GDM1 (cell line): ENCODE results near the gene SLF1.
A peak's percentile ranks its signal among the peaks of the same experiment; 100 is the strongest.

ENCODE experiments used
- DNase-seq: peaks from one replicate; lab custom pipeline; 2025; lab: John Stamatoyannopoulos, UW

SLF1 gene

DNA sequence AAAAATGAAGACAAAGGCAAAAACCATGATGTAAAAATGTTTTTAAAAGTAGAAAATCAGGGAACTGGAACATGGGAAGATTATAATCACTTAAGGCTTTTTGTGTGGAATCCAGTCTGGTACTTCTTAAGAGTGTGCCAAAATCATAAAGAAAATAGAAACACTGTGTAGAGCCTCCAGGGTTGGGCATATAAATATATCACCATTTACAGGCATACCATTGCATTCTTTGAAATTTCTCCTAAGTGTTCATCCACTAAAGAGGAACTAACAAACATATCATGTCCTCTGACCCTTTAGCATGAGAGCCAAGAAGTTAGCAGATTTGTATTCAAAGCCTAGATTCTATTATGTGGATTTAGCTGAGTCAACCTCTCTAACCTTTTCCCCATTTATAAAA lies 93.3 kb downstream of the SLF1 start:
- DNase-seq, result no peak

DNA sequence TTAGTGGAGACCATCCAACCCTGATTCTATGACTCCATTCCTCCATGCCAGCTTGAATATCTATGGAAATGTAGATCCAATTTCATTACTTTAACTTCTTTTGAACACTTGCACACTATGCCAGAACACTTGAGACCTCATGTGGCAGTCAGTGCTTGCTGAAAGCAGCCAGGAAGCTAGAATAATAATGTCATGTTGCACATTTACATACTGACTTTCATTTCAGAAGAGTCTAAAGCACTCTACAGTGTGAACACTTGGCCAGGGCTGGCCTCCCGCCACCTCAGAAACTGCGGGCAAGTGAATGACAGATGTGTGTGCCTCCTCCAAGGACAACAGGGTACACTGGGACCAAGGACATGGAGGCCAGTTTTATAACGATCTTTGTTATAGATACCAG lies 97.3 kb downstream of the SLF1 start:
- no peak for DNase-seq

DNA sequence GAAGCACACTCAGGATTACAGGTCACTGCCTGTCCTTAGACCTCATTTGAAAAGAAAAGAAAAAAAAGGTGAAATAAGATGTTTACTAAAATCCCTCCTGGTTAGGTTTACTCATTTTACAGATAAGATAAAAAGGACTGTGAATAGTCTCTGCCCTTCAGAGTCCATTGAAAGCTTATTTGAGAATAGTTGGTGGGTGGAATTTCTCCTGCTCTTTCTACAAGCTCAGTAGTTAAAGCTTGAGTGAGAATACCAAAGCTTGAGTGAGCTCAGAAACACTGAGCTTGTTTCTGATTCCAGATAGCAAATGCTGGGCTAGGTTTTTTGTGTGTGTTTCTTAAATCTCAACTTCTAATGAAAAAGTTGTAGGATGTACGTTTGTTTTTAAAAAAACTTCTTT lies 106.7 kb downstream of the SLF1 start:
- DNase-seq, result no peak

DNA sequence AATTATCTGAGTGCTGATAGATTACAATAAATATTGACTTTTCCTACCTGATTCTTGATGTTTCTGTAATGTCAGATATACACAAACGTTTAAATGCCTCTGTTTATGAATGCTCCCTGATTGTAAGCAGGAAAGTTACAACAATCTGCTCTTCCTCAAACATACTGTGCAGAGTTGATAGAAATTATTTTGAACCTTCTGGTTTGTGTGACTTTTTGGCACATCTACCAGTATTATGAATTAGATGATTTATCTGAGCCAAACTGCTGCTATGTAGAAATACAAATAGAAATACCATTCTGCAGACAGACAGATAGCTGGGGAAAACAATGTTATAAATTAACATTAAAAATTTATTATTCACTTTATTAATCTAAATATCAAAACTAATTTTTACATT lies 113.0 kb downstream of the SLF1 start:
- no peak for DNase-seq

DNA sequence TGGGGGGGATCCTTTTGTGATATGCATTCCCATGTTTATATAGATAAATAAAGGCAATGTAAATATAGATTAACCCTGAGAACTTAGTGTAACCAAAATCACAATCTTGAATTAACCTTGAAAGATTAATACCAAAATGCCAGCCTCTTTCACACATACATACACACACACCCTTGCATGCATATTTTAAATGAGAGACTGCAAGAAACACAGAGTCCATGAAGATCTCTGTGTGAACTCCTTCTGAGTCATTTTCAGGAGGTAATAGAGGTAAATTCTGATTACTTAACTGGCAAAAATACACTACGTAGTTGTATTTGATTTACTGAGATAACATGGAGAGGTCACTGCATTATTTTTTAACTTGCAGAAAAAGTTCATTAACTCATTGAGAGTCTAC lies 118.0 kb downstream of the SLF1 start:
- no peak for DNase-seq

DNA sequence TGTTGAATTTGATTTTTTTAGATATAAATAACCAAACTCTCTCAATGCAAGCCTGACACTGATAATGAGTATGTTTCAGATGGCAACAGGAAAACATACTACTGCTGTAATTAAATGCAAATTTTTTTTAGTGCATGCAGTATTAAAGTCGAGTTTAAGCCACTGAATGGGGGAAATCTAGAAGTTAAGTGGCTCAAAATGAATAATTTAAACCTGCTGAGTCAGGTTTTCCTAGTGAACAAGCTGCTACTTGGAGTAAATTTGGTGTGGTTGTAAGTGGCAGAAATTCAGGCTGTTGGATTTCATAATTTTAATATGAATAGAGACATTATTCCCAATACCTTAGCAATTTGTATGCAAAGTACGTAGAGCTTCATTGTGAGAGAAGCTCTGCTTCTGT lies 121.8 kb downstream of the SLF1 start:
- DNase-seq, result no peak

DNA sequence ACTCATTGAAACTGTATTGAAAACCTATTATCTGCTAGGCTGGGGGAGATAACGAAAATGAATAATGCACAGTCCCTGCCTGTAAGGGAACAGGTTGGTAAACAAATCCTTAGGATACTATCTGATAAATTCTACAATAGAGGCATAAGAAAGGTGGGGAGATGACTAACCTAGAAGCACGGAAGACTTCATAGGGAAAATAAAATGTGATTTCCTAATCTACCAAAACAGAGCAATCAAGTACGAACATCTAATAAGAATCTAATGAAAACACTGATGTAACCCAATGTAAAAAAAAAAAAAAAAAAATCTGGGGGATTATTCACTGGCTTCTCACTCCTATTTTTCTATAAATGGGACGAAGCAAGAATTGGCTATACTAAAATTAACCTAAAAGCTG lies 124.4 kb downstream of the SLF1 start:
- DNase-seq, result no peak

DNA sequence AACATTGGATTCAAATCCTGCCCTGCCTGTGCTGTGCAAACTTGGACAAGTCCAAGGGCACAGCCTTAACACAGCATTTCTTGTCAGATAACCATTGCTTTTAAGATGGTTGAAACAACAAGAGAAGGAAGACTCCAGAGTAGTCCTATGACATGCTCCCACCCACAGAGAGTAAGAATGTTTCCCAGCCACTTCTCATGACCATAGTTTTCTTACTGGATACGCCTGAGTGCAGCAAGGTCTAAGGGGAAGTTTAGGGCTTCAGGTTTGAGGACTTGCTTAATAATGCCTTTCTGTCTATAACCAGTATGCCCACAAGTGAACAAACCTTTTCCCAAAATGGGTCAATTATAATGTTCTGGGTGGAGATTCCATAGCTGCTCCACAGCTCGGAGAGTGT lies 126.4 kb downstream of the SLF1 start:
- DNase-seq, result no peak

GRCh38 chr5:94745786-94746730 lies 127.6 kb downstream of the SLF1 start:
- no peak for DNase-seq

GRCh38 chr5:94746731-94747124 lies 128.3 kb downstream of the SLF1 start:
- DNase-seq, result peak; percentile 65
